ENCODE data around the gene RILPL2.

DNA sequence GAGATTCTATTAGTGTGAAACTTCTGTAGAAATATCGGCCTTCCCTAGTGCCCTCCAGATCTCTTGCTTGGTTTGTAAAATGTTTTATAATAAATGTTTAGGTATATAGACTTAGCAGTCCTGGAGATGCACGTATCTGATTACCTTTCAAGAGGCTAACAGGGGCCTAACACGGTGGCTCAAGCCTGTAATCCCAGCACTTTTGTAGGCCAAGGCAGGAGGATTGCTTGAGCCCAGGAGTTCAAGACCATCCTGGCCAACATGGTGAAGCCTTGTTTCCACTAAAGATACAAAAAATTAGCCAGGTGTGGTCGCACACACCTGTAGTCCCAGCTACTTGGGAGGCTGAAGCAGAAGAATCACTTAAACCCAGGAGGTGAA lies 9.8 kb upstream of the RILPL2 start:
- TF ChIP-seq CTCF (IDR thresholded peaks at IDR 0.05) (no peak), POLR2A (IDR thresholded peaks at IDR 0.05) (no peak)
